Spleen (tissue), 7 donors: Measurements from ENCODE around the gene KARS1.

Experiments used
- POLR2A ChIP-seq, 3 donors: fragments of 450-650 bp; IDR thresholded peaks; one replicate each; pipeline ENCODE4 v1.5.1; 2017; ENCODE audit warnings: antibody characterized with exemption in 3 of 3, mild to moderate bottlenecking in 1 of 3
- TF ChIP-seq, protein P1 (sequence below), 11 experiments: fragments of 200-600 bp in 7 of 11; fragments of 450-650 bp in 4 of 11; sonication (generic) in 4 of 11; IDR thresholded peaks in 8 of 11; conservative IDR thresholded peaks in 3 of 11; 1 replicate in 7 of 11; 2 replicates in 4 of 11; pipeline versions ENCODE4 v1.4.0 to v1.8.0; 2016 to 2021; ENCODE audit warnings: antibody characterized with exemption in 11 of 11, inconsistent platforms in 4 of 11, mild to moderate bottlenecking in 1 of 11
- donor health status: DM: no; HTN: no; CAD: no; lungs with moderate emphysema.
- donor health status: DM: no; HTN: no; CAD: no.
- donor health status: DM: no; HTN: no; CAD: no.

DNA sequence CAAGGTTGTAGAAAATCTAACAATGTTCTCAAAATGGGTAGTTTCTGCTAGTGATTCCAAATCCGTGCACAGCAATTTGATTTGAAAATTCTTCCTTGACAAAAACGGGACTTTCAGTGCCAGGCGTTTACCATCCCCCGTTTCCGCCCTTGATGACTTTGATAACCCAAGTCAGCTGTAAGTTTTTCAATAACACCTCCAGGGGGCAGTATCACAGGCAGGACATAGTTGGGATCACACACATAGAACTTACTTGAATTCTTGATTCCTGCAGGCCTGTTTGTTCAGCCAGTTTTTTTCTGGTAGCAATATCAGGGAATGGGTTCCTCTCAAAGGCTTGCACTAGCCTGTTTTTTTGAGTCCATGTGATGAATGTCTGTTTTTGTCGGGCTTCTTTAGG, 48.2 kb upstream of the KARS1 start:
- TF ChIP-seq POLR2A (IDR thresholded peaks at IDR 0.05) = no peak
- TF ChIP-seq, protein P1, sequence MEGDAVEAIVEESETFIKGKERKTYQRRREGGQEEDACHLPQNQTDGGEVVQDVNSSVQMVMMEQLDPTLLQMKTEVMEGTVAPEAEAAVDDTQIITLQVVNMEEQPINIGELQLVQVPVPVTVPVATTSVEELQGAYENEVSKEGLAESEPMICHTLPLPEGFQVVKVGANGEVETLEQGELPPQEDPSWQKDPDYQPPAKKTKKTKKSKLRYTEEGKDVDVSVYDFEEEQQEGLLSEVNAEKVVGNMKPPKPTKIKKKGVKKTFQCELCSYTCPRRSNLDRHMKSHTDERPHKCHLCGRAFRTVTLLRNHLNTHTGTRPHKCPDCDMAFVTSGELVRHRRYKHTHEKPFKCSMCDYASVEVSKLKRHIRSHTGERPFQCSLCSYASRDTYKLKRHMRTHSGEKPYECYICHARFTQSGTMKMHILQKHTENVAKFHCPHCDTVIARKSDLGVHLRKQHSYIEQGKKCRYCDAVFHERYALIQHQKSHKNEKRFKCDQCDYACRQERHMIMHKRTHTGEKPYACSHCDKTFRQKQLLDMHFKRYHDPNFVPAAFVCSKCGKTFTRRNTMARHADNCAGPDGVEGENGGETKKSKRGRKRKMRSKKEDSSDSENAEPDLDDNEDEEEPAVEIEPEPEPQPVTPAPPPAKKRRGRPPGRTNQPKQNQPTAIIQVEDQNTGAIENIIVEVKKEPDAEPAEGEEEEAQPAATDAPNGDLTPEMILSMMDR (IDR thresholded peaks at IDR 0.05 in 8 of 11, conservative IDR thresholded peaks at IDR 0.05 in 3 of 11) = no peak
